Hepatocyte (in vitro differentiated cells): Measurements from ENCODE around the gene EHMT2.

Source experiments
- CTCF ChIP-seq: fragments of 200-600 bp; sonication (generic); IDR thresholded peaks from 2 replicates; pipeline ENCODE4 v1.5.1; 2016; ENCODE audit warnings: antibody characterized with exemption, mild to moderate bottlenecking; ENCODE audit not compliant: poor library complexity
- EZH2 ChIP-seq: fragments of 200-600 bp; sonication (generic); IDR thresholded peaks from 2 replicates; pipeline ENCODE4 v1.6.1; 2016; ENCODE audit warnings: antibody characterized with exemption, mild to moderate bottlenecking, borderline replicate concordance
- EZH2phosphoT487 ChIP-seq: fragments of 200-600 bp; sonication (generic); IDR thresholded peaks from one replicate; pipeline ENCODE4 v1.6.1; 2018; ENCODE audit warnings: antibody characterized with exemption, mild to moderate bottlenecking, low read depth, moderate library complexity; ENCODE audit not compliant: unreplicated experiment, severe bottlenecking

- TF ChIP-seq CTCF (no peak), EZH2 (no peak), EZH2phosphoT487 (no peak)
Measured at GRCh38 chr6:31940256-31940664, 42.8 kb upstream of the EHMT2 start.
